GM12875 (cell line): ENCODE data around the gene PXDN.

Source experiments
- H3K4me3 ChIP-seq: one replicate; pipeline ENCODE4 v1.5.1; 2011; ENCODE audit warnings: low read depth, low read length, control low read depth
- CTCF ChIP-seq: IDR thresholded peaks from 2 replicates; pipeline ENCODE4 v1.5.1; 2011; ENCODE audit warnings: low read depth, mild to moderate bottlenecking, control low read depth, inconsistent platforms, low read length, moderate library complexity, borderline replicate concordance; ENCODE audit not compliant: insufficient read depth

PXDN gene

GRCh38 chr2:1790473-1790872 is 46.2 kb upstream of the PXDN start:
- TF ChIP-seq CTCF: no peak
- no peak overlapping the region for H3K4me3 ChIP-seq

DNA sequence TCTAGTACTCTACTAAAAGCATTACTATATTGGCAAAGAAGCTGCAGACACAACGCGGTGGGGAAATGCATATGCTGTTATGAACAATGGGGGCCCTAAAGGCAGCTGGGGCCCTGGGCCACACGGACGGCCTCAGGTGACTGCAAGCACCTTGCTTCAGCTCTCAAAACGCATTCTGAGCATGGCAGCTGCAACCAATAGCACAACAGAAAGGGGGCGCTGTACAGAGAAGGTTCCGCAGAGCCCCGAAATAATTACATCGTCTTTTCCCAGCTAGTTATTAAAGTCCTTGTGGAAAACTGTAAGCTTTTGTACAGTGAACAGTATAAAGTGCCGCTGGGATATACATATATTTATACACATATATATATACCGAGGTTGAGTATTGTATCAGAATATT is 45.3 kb upstream of the PXDN start:
- TF ChIP-seq CTCF: no peak
- no peak overlapping the region for H3K4me3 ChIP-seq

DNA sequence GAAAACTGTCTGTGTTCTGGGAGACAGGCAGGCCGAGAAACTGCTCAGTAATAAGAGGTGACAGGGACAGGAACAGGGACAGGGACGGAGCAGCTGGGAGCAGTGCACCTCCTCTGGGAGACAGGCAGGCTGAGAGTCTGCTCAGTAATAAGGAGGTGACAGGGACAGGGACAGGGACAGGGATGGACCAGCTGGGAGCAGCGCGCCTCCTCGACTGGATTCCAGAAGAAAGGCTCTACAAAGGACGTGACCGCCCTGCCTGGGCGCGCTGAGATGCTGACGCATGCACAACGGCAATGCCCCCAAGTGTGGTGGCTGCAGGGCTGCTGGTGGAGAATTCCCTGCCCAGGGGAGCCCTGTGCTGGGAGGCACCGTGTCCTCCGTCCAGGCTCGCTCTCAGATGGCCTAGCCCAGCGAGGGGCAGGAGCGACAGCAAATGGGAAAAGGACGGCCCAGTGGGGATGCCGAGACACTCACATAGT is 44.2 kb upstream of the PXDN start:
- no peak for TF ChIP-seq CTCF

GRCh38 chr2:1787755-1788477 is 43.6 kb upstream of the PXDN start:
- no peak for TF ChIP-seq CTCF

More for the DNA sequence above, 44.2 kb upstream of the PXDN start:
- H3K4me3 ChIP-seq: no peak overlapping the region

DNA sequence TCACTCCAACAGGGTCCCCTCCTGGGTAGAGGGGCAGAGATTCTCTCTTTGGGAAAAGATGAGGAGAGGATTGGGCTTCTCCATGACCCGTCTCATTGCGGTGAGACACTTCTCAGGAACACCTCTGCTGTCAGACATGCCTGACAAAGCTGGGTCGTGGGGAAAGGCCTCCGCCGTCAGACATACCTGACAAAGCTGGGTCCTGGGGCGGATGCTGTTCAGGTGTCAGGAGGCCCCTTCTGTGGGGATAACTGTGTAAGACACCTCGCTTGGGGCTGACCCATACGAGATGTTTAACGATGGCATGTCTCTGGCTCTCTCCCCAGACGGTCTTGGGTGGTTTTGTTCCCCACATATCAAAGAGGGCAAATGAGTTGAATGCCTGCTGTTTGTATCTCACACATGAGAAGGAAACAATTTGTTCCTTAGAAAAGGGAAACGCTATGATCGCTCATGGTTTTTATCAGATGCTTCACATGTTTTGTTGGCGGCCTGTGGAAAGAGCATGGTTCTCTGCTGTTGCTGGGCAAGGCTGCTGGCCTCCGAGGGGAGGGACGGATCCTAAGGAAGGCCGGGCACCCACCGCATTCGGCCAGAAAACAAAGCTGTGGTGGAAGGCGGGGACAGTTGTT is 40.8 kb upstream of the PXDN start:
- H3K4me3 ChIP-seq: no peak overlapping the region
- no peak for TF ChIP-seq CTCF

More at GRCh38 chr2:1787755-1788477, 43.6 kb upstream of the PXDN start:
- H3K4me3 ChIP-seq: no peak overlapping the region

DNA sequence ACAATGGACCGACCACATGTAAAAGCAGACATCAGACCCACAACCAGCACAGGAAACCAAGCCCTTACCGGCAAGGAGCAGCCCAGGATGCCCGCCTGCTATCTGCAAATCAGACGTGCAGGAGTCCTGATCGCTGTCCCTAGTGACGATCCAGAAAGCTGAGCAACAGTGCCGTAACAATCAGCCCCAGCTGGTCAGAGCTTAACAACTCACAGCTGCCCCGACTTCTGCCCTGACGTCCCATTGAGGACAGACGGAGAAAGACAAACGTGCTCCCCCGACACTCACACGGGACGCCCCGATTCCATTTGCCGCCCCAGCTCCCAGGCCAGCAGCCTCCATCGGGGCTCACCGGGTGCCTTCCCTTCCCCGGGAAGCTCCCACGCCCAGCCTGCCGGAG is 39.8 kb upstream of the PXDN start:
- H3K4me3 ChIP-seq: no peak overlapping the region
- no peak for TF ChIP-seq CTCF

DNA sequence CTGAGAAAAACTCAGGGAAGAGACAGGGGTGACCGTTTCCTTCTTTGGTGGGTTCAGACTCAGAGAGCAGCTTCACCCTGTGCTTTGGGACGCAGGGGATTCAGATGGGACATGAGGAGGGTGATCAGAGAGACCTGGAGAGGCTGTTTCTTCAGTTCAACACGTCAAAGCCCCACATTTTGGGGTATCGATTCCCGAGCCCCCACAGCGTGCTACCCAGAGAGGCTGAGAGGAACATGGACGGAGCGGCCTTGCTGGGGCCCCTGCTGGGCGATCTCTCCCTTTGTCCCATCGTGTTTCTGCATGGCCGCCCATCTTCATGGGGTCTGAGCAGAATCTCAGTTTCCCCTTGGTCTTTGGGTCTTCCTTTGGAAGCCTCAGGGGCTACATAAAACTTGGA is 38.2 kb upstream of the PXDN start:
- no peak overlapping the region for H3K4me3 ChIP-seq
- TF ChIP-seq CTCF: no peak
